Ecto neural progenitor cell (in vitro differentiated cells): ENCODE measurements around the gene ARAP1.

Experiments used
- DNase-seq: peaks from one replicate; pipeline ENCODE4 v3.0.0-alpha.2; 2018; ENCODE audit warnings: low spot score

The ARAP1 gene

DNA sequence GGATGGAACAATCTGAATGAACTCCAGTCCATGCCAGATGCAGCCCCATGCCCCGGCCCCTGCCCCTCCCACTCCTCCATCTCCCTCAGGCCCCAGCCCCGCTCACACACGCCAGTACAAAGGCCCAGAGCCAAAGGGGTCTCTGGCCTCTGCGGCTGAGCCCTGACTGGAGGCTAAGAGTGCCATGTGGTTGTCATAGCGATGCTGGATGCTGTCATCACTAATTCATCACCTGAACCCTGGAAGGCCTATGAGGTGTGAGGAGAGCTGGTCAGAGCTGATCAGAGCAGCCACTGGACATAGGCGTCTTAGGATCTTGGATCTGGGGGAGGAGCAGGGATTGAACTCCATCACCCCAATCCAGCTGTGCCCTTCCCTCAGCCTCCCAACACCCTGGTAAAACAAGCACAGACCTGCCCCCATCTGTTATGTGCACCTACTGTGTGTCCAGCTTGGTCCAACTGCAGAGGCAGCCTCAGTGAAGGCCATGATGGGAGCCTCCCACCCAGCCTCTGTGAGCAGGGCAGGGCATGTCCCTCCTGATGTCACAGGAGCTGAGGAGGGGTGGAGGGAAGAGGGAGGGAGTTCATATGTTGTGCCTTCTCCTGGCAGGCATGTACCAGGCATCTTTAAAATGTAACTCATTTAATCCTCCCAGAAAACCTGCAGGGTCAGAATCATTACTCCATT, 94.7 kb downstream of the ARAP1 start:
- DNase-seq = peak; percentile 74

DNA sequence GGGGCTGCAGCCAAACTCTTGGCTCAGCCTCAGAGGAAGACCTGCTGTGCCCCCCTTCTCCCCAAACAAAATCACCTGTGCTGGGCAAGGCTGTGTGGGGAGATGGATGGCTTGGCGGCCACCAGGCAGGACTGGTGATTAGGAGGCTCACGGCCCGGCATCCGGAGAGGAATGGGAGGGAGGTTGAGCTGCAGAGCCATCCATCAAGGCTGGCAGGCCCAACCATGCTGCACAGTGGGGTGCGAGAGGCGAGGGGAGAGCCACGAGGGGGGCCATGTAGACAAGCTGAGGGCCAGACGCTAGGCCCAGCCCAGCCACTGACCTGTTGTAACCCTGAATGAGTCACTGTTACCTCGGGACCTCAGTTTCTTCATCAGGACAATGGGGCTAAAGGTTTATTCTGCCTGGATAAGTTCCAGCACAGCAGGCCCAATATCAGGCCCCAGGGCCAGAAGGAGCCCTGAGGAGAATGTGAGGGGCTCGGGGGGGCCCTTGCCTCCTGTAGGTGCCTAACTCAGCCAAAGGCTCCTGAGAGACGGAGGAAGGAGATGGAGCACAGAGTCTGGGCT, 96.2 kb downstream of the ARAP1 start:
- DNase-seq = no peak

DNA sequence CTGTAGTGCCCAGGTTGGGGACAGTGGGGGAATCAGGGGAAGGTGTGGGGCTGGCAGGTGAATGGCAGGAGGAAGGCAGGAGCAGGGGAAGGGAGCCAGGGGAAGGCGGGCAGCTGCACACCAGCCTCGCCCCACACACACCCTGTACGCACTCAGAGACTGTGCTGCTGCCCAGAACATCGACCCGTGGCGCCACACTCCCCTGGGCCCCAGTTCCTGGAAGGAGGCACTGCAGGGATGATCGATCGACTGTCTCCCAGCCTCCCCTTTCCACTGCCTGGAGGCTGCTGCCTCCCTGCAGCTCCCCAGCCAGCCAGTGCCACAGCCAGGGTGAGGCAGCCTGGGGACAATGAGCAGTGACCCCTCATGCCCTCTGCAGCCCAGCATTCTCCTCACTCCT, 97.2 kb downstream of the ARAP1 start:
- no peak for DNase-seq

DNA sequence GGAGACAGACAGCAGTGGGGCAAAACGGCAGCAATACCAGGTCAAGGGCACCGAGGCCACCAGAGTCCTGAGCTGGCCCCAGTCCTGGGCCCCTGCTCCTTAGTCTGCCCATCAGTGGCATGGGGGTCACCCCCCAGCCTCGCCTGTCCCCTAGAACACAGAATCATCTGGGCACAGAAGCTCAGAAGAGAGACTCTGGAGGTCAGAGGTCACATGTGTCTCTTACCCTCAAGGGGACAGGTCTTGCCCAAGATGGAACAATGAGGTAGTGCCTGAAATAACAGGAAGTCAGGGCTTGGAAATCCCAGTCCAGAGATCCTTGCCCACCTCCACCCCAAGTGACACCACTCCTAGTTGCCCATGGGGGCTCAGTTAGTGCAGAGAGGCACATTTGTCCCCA, 98.6 kb downstream of the ARAP1 start:
- DNase-seq = no peak

DNA sequence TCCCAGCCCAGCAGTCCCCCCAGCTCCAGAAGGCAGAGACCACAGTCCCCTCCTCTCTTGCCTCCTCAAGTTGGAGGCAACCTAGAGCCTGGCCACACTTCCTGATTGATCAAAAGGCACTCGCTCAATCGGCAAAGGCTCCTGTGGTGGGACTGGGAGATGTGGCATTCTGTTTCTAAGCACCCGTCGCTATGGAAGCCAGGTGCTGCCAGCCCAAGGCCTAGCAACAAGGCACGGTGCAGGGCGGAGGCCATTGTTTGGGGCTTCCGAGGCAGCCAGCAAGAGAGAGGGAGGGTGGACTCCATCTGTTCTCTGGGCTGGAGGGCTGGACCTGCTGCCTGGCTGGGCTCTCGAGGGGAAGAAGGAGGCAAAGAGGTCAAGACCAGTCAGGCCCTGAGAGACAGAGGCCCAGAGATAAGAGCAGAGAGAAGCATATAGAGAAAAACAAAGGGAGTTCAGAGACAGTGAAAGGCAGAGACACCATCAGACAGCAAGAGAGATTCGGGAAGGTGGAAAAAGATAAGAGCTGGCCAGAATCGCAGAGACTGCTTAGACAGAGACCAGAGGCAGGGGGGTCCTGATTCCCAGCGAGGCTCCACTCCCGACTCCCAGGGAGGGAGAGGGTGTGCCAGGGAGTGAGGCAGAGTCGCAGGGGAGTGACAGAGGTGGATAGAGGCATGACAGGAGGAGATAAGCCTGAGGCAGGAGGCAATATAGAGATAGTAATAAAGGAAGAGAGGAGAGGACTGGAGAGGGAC, 99.2 kb downstream of the ARAP1 start:
- DNase-seq = peak; percentile 80

DNA sequence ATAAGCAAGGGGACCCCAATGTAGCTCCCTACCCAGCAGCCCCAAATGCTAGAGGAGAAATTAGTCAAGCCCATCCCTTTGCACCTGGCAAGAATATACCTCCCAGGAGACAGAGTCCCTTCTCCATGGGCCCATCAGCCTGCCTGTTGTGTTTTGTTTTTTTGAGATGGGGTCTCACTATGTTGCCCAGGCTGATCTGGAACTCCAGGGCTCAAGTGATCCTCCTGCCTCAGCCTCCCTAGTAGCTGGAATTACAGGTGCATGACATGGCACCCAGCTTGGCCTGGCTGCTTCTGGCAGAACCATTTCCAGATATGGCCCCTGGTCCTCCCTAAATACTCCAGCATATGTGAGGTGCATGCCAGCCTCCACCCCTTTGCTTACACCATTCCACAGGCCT, 100.1 kb downstream of the ARAP1 start:
- DNase-seq = no peak

DNA sequence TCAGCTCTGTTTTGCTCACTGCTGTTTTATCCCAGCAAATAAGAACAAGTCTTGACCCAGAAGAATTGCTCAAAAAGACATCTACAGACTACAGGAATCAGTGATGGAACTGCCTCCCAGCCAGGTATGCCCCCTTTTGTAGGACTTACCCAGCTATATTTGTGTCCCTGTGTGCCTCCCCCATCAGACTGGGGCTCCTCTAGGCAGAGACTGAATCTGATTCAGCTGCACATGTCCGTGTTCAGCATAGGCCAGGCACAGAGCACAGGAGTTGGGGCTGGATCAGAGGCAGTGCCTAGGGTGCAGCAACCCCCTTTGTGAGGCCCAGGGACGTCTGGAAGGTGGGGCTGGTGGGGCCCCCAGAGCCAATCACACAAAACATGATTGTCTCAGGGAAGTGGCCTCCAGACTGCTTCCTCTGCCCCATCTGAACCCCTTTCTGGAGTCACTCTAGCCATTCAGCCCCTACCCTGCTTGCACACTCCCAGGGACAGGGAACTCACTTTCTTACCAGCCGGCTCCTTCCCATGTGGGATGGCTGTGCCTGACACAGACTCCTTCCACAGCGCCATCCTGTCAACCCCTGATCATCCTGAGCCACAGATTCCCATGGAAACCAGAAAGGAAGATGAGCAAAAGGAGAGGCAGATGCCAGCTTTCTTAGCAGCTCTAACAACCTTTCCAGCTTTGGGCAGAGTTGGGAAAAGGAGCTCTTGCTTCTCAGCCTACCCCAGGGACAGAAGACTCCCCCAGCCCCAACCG, 102.8 kb downstream of the ARAP1 start:
- DNase-seq = no peak

DNA sequence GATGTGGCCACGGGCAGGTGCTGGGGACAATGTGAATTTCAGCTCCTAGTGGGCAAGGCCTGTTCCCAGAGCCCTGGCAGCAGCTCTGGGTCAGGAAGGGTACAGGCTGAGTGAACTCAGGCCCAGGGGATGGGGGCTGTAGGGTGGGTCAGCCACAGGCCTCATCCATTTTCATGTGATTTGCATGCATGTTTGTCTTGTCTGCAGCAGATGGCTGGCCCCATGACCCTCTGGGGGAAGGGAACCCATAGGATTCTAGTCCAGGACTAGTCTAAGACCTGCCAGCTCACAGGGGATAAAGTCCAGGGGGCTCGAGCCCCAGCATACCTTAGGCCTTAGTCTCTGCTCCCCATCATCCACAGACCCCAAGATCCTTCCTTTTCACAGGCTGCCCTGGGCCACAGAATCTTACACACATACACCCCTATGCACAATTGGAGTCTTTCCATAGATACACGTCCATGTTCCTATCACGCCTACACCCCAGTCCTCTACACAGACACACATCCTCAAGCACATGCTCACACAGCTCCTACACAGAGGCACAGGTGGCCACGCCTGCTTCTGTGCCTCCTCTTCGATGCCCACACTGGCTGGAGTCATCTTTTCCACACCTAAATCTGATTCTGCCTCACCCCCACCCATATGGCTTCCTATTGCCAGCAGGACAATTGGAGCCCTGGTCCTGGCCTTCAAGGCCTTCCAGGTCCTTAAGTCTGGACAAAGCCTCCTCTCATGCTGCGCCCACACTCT, 103.6 kb downstream of the ARAP1 start:
- DNase-seq = no peak

DNA sequence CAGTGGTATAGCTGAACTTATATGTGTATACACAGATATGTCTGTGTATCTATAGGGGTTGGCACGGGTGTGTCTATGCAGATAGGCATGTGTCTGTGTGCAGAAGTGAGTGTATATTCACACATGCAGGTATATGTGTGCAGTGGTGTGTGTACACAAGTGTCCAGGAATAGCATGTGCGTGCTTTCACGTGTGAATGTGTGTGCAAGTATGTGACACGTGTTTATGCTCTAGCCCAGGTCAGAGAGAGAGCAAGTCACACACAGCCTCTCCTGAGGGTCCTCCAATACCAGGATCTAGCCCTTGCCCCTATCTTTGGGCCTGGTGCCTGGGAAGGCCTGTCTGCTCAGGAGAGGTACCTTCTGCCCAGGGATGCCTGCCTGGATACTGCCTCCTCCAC, 104.3 kb downstream of the ARAP1 start:
- DNase-seq = no peak

DNA sequence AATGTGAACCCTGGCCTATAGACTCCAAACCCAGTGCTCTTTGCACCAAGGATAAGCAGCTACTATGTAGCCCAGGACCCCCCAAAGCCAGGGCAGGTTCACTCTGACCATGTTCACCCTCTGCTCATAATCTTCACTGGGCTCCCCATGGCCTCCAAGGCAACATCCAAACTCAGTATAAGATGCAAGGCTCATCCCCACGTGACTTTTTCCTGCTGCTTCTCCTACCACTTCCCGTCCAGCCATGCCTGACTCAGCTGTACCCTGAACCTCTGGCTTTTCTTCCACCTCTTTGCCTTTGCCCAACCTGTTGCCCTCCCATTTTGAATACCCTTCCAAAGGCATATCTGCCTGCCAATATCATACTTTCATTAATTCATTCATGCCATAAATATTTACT, 105.7 kb downstream of the ARAP1 start:
- no peak for DNase-seq

DNA sequence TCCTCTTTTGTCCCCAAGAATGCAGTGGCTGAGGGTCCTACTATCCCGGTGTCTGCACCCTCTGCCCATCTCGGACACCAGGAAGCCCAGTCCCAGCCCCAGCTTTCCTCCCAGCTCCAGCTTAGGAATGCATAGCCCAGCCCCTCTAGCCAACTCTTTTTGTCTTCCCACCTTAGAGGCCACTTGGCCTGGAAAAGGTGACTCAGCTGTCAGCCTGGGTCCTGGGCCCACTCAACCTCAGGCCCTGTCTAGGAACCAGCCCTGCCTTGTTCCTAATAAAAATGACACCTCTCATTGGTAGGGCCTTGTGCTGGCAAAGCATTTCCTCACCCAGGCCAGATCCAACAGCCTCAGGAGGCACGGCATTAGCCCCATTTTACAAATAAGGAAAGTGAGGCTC, 106.2 kb downstream of the ARAP1 start:
- no peak for DNase-seq

DNA sequence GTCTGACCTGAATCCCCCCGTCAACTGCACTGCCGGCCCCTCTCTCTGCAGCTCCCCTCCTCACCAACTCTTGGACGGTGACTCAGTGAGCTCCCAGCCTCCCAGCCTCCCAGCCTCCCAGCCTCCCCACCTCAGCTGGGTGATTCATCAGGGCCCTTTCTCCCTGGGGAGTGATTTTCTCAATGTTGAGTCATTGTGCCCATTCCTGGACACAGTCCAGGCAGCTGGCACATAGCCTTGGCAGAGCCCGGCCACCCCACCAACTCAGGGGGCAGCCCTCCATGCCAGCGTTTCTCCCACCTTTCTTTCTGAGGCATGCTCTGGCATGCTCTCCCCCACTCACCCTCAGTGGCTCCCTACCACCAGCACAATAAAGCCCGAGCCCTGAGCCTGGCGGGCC, 108.7 kb downstream of the ARAP1 start:
- DNase-seq = no peak

DNA sequence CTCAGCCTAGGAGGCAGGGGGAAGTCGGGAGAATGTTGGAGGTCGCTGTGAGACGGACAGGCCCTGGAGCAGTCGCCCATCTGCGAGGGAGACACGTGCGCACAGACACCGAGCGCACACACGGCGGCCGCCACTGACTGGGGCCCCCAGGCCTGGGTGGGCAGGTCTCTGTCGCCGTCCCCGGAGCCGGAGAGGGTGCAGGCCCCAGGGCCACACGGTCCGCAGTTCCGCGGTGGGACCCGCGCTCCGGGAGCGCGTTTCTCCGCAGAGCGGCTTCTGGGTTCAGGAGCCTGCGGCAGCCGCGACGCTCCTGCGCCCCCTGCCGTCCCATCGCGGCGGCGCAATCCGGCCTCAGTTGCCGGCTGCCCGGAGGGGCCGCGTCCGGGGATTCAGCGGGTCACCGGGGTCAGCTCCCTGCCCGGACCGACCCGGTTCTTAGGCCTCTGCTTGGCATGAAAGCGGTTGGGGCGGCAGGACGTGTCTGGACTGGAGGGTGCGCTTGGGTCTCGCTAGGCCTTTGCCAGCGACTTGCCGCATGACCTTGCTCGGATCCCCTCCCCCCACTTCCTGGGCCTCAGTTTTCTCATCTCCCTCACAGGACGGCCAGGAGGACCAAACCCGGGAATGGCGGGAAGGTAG, 109.2 kb downstream of the ARAP1 start:
- peak; percentile 87 for DNase-seq

DNA sequence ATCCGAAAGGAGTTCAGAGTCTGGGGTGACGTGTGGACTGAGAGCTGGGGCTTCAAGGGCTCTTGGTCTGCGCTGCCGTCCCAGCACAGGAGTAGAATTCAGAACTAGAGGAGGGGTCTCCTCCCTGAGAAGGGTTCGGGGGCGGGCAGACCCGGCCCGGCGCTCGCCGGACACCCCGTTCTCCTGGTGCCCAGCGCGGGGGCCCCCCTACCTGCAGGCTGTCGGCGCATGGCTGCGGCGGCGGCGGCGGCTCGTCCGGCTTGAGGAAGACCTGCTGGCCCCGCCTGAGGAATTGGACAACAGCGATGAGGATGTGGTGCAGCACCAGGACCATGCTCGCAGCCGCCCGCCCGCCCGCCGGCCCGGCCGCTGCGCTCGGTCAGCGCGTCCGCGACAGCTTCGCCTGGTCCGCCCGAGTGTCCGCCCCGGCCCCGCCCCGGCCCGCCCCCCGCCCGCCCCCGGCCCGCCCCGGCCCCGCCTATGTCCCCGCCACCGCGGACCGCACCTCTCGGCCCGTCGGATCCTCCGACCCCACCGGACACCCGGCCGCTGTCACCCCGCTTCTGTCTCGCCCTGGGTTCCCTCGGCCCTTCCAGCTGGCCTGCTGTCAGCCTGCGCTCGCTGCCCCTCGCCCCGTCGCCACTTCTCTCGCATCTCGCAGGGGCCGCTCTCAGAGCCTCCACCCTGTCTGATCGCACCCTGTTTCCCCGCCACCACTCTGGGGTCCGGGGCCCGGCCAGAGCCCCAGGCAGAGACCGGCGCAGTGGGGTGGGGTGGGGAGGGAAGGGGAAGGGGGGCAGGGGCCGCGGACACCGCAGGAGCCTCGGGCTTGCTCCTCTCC, 109.9 kb downstream of the ARAP1 start:
- peak; percentile 77 for DNase-seq

DNA sequence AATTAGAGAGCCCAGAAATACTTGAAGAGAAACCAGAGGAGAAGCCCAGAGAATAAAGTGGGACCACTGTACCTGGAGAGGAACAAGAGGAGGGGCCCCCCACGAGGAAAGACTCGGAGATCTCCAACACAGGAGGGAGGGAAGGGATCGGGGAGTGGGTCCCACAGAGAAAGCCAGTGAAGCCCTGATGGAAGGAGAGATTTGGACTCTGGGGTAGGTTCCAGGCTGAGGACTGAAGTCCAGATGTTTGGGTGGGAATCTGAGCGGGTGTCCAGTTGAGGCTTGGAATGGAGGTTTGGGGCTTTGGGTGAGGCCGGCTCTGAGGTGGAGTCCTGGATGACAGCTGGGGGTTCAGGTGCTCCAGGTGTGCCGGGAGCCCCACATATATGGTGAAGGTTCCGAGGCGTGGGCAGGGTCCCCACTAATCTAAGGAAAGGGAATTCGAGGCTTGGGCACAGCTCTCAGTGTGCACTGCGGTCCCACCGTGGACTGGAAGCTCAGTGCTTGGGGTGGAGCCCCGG, 110.6 kb downstream of the ARAP1 start:
- no peak for DNase-seq

DNA sequence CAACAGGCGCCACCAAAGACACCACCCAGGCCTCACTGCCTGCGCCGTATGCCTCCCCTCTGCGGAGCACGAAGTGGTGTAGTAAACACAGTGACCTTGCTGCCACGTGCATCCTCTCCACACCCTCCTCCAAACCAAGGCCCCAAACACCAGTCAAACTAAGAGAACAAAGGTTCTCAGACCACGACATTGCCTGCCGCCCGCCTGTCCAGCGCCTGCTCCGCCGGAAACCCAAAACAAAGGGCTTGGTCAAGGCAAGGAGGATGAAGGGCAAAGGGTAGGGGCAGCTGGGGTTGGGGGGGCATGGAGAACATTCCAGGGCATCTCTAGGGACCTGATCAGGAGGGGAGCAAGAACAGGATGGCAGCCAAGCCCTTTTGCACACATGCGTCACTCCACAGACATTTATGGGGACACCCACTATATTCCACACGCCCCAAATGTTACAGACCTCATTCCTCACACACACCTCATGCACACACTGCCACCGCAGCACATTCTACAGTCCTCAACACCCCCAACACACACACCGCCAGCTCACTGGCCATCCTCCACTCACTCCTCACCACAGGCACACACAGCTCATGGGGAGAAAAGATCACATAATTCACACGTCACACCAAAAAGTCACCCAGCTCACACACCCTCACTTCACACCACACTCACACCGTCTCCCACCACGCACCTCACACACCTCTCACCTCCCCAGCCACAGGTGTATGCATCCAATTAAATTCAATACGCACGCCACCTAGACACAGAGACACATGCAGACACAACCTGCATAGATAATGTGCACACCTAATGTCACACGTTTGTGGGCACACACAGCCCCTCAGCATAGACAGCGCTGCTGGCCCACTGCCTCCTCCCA, 112.5 kb downstream of the ARAP1 start:
- DNase-seq = no peak

DNA sequence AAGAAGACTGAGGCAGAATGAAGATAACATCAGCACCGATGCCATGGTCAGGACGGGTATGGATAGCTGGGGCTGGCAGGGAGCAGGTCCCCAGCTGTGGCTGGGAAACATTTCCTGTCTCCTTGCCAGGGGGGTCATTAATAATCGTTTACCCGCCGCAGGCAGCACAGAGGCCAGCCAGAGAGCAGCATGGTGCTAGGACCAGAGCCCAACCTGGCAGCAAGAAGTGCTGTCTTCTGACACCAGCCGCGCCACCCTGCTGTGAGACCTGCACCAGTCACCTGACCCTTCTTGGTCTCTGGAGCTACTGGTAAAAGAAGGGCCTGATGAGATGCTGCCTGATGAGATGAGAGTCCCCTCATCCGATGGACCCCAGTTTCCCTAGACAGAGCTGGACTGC, 114.3 kb downstream of the ARAP1 start:
- DNase-seq = no peak

DNA sequence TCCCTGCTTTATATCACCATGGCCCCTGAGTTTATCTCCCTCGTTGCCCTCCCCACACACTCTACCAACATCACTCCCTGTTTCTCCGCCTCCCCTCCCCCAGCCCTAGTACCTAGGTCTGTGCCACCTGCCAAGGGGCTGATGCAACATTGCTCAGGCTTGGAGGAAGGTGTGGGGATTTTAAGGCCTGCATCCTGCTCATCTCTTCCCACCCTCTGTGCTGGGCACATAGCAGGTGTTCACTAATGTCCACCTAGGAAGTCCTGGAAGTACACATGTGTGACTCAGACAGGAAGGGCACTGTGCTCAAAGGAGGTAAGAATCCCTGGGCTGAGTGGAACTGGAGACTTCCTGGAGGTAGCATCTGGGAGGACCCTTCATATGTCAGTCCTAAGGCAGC, 115.0 kb downstream of the ARAP1 start:
- no peak for DNase-seq

DNA sequence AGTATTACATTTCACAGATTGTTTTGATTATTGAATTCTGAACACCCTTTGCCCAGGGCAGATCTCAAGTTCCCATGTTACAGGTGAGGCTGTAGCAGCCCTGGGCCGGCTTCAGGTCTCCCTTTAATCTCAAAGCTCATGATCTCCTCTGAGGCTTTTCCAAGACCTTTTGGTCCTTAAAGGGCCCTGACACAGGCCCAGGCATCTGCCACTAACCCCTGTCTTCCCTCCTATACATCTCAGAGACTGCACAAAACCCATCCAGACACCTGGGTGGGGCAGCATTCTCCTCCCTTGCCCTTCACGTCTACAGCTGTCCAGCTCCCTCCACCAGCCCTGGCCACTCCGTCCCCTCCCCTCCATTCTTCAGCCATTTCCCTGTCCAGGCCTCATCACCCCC, 115.8 kb downstream of the ARAP1 start:
- no peak for DNase-seq
